OCI-LY1 (cell line): ENCODE results near the gene DGLUCY.

Experiments used
- H2AFZ ChIP-seq: fragments of 200-600 bp; sonication (generic), shearing (Covaris generic); 2 replicates; pipeline ENCODE4 v1.6.0; 2014; ENCODE audit warnings: antibody characterized with exemption, mild to moderate bottlenecking, low read length
- H3F3A ChIP-seq: fragments of 200-600 bp; sonication (generic), shearing (Covaris generic); 2 replicates; pipeline ENCODE4 v1.6.0; 2014; ENCODE audit warnings: mild to moderate bottlenecking, antibody characterized with exemption, low read length, moderate library complexity; ENCODE audit not compliant: insufficient read depth
- H3K27ac ChIP-seq: fragments of 200-600 bp; sonication (generic); 2 replicates; pipeline ENCODE4 v1.5.1; 2014; ENCODE audit warnings: low read length, mixed run types, mild to moderate bottlenecking, low read depth; ENCODE audit not compliant: poor library complexity, severe bottlenecking
- H3K27me3 ChIP-seq: fragments of 200-600 bp; sonication (generic); 2 replicates; pipeline ENCODE4 v1.6.0; 2014; ENCODE audit warnings: antibody characterized with exemption, mild to moderate bottlenecking, low read length, moderate library complexity; ENCODE audit not compliant: insufficient read depth
- H3K36me3 ChIP-seq: fragments of 200-600 bp; sonication (generic); 2 replicates; pipeline ENCODE4 v1.6.1; 2014; ENCODE audit warnings: mild to moderate bottlenecking, antibody characterized with exemption, low read length, moderate library complexity, mixed read lengths; ENCODE audit not compliant: insufficient read depth
- H3K4me1 ChIP-seq: fragments of 200-600 bp; sonication (generic); 2 replicates; pipeline ENCODE4 v1.5.1; 2014; ENCODE audit warnings: mild to moderate bottlenecking, low read length, moderate library complexity; ENCODE audit not compliant: insufficient read depth, severe bottlenecking
- H3K4me2 ChIP-seq: fragments of 200-600 bp; sonication (generic), shearing (Covaris generic); 2 replicates; pipeline ENCODE4 v1.6.1; 2014; ENCODE audit warnings: low read length
- H3K4me3 ChIP-seq: fragments of 200-600 bp; sonication (generic); 2 replicates; pipeline ENCODE4 v1.5.1; 2014; ENCODE audit warnings: low read length, low read depth, mild to moderate bottlenecking, mixed read lengths; ENCODE audit not compliant: poor library complexity, severe bottlenecking
- H3K79me2 ChIP-seq: fragments of 200-600 bp; shearing (Covaris generic); 2 replicates; pipeline ENCODE4 v1.6.1; 2016; ENCODE audit warnings: mixed run types, low read length, mixed read lengths; ENCODE audit not compliant: insufficient read depth
- H3K9ac ChIP-seq: fragments of 200-600 bp; sonication (generic), shearing (Covaris generic); 2 replicates; pipeline ENCODE4 v1.6.1; 2014; ENCODE audit warnings: mild to moderate bottlenecking, low read length, mixed read lengths
- H3K9me2 ChIP-seq: fragments of 200-600 bp; sonication (generic), shearing (Covaris generic); 2 replicates; pipeline ENCODE4 v1.6.1; 2014; ENCODE audit warnings: low read depth, mild to moderate bottlenecking, low read length, mixed read lengths
- H3K9me3 ChIP-seq: fragments of 200-600 bp; shearing (Covaris generic); 2 replicates; pipeline ENCODE4 v1.6.1; 2014; ENCODE audit warnings: low read length, mixed read lengths
- H4K20me1 ChIP-seq: fragments of 200-600 bp; sonication (generic), shearing (Covaris generic); 2 replicates; pipeline ENCODE4 v1.6.0; 2016; ENCODE audit warnings: mild to moderate bottlenecking, low read length; ENCODE audit not compliant: insufficient read depth
- EZH2 ChIP-seq: fragments of 200-600 bp; sonication (generic), shearing (Covaris generic); IDR thresholded peaks from 2 replicates; pipeline ENCODE4 v1.8.0; 2017; ENCODE audit warnings: borderline replicate concordance, mixed run types, mild to moderate bottlenecking, antibody characterized with exemption, low read length, moderate library complexity, mixed read lengths
- TF ChIP-seq, protein P1 (sequence below): fragments of 200-600 bp; sonication (generic), shearing (Covaris generic); IDR thresholded peaks from 2 replicates; pipeline ENCODE4 v1.5.1; 2017; ENCODE audit warnings: mild to moderate bottlenecking, antibody characterized with exemption, low read length, moderate library complexity, mixed read lengths

Gene DGLUCY

GRCh38 chr14:91127924-91128323 lies 14.1 kb downstream of the DGLUCY start:
- H2AFZ ChIP-seq = no peak overlapping the region
- peaks cover 89% of the 10 kb centered on the region for H3K36me3 ChIP-seq
- H3K4me2 ChIP-seq = no peak overlapping the region
- H3K79me2 ChIP-seq = no peaks in the 10 kb centered on the region
- no peak overlapping the region for H3K9ac ChIP-seq
- no peaks in the 10 kb centered on the region for H3K9me3 ChIP-seq
- H3F3A ChIP-seq = no peaks in the 10 kb centered on the region
- no peak overlapping the region for H3K4me3 ChIP-seq
- TF ChIP-seq, protein P1, sequence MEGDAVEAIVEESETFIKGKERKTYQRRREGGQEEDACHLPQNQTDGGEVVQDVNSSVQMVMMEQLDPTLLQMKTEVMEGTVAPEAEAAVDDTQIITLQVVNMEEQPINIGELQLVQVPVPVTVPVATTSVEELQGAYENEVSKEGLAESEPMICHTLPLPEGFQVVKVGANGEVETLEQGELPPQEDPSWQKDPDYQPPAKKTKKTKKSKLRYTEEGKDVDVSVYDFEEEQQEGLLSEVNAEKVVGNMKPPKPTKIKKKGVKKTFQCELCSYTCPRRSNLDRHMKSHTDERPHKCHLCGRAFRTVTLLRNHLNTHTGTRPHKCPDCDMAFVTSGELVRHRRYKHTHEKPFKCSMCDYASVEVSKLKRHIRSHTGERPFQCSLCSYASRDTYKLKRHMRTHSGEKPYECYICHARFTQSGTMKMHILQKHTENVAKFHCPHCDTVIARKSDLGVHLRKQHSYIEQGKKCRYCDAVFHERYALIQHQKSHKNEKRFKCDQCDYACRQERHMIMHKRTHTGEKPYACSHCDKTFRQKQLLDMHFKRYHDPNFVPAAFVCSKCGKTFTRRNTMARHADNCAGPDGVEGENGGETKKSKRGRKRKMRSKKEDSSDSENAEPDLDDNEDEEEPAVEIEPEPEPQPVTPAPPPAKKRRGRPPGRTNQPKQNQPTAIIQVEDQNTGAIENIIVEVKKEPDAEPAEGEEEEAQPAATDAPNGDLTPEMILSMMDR = no peak
- no peak for TF ChIP-seq EZH2
- H3K4me1 ChIP-seq = peaks cover 7% of the 10 kb centered on the region
- no peak overlapping the region for H3K27ac ChIP-seq
- no peaks in the 10 kb centered on the region for H3K27me3 ChIP-seq
- H3K9me2 ChIP-seq = no peaks in the 10 kb centered on the region
- no peaks in the 10 kb centered on the region for H4K20me1 ChIP-seq

GRCh38 chr14:91128699-91129098 lies 14.8 kb downstream of the DGLUCY start:
- Histone ChIP-seq H3K9me3 (no peaks in the 10 kb centered on the region), H4K20me1 (no peaks in the 10 kb centered on the region), H3F3A (no peaks in the 10 kb centered on the region)

GRCh38 chr14:91129261-91129660 lies 15.4 kb downstream of the DGLUCY start:
- H2AFZ ChIP-seq = no peak overlapping the region
- no peaks in the 10 kb centered on the region for H3K79me2 ChIP-seq
- H3K4me1 ChIP-seq = peaks cover 4% of the 10 kb centered on the region
- no peaks in the 10 kb centered on the region for H3K9me3 ChIP-seq
- no peaks in the 10 kb centered on the region for H3K27me3 ChIP-seq
- H3K4me2 ChIP-seq = no peak overlapping the region
- H3F3A ChIP-seq = no peaks in the 10 kb centered on the region
- TF ChIP-seq, protein P1 = no peak
- no peak for TF ChIP-seq EZH2
- H3K4me3 ChIP-seq = no peak overlapping the region
- no peaks in the 10 kb centered on the region for H3K9me2 ChIP-seq
- peaks cover 78% of the 10 kb centered on the region for H3K36me3 ChIP-seq
- H3K9ac ChIP-seq = no peak overlapping the region
- H4K20me1 ChIP-seq = no peaks in the 10 kb centered on the region
- H3K27ac ChIP-seq = no peak overlapping the region

More at GRCh38 chr14:91128699-91129098, 14.8 kb downstream of the DGLUCY start:
- H3K4me2 ChIP-seq = no peak overlapping the region
- no peaks in the 10 kb centered on the region for H3K27me3 ChIP-seq
- H3K36me3 ChIP-seq = peaks cover 81% of the 10 kb centered on the region
- H3K79me2 ChIP-seq = no peaks in the 10 kb centered on the region
- no peak overlapping the region for H3K9ac ChIP-seq
- H3K4me1 ChIP-seq = peaks cover 7% of the 10 kb centered on the region
- no peaks in the 10 kb centered on the region for H3K9me2 ChIP-seq
- no peak overlapping the region for H3K4me3 ChIP-seq
- no peak overlapping the region for H2AFZ ChIP-seq
- TF ChIP-seq, protein P1 = no peak
- no peak for TF ChIP-seq EZH2
- no peak overlapping the region for H3K27ac ChIP-seq
